Stimulated activated CD8-positive, alpha-beta memory T cell treated with anti-CD3 and anti-CD28 coated beads, Interleukin-7, amount 100 ng/mL, for 48 hours (primary cell): Measurements from ENCODE around the gene ZFHX3.

Experiments used
- DNase-seq, 2 donors: peaks; one replicate each; pipeline ENCODE4 v3.0.0-alpha.2; 2020; ENCODE audit warnings: low read depth in 1 of 2; ENCODE audit errors: extremely low read depth in 1 of 2

Gene ZFHX3

GRCh38 chr16:72837846-72838585 is 209.9 kb downstream of the ZFHX3 start:
- DNase-seq: no peak

DNA sequence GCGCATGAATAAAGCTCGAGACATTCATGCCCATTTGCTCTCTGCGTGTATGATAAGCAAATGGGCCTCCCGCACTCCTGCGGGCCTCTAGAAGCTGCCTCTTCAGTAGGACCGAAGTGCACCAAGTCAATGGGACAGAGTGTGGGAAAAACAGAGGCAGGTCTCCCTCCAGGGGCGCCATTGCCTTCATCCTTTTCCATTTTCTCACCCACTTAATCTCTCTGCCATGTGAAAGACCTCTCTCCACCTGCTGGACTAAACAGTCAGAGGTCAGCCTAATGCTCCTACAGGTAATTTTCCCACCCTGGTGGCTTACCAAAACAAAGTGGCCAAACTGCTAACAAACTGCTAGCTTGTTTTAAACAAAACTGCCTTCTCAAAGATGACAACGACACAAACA is 210.9 kb downstream of the ZFHX3 start:
- DNase-seq: no peak

DNA sequence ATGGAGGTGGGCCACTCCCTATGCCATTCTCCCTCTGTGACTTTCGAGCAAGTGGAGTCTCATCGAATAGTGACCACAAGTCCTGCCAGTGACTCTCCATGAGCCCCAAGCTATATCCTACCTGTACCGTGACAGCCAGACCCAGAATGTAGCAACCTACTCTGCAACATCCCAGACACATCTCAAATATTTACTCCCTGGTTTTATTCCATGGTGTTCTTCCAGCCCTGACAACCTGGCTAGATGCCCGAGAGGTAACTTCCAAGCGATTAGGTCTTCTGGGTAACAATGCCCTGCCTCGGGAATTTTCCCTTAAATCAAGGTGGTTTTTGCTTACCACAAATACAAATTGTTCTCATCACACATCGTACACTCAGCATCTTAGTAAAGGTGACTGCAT is 211.7 kb downstream of the ZFHX3 start:
- DNase-seq: no peak

GRCh38 chr16:72835086-72835485 is 212.8 kb downstream of the ZFHX3 start:
- no peak for DNase-seq

DNA sequence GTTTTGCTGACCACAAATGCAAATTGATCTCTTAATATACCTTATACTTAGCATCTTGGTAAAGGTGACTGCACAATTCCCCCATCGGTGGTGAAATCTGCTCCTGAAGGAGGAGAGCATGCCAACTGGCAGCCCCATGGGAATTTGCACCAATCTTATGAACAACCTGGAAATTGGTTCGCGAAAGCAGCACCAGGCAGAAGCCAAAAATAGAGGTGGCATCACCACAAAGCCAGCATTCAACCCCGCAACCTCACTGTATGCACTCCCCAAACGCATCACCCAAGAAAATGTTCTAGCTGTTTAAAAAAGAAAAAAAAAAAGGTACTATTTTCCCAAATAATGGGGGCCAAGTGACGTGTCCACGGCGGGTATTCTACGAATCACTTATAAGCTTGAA is 213.4 kb downstream of the ZFHX3 start:
- DNase-seq: no peak

DNA sequence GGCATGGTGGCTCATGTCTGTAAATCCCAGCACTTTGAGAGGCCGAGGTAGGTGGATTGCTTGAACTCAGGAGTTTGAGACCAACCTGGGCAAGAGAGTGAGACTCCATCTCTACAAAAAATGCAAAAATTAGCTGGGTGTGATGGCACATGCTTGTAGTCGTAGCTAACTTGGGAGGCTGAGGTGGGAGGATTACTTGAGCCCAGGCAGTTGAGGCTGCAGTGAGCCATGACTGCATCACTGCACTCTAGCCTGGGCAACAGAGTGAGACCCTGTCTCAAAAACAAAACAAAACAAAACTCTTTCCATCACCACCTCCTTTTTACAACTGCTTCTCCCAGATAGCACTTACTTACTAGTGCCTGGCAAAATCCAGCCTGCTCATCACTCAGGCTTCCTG is 214.0 kb downstream of the ZFHX3 start:
- DNase-seq: no peak

- no peak for DNase-seq
These were observed 214.4 kb downstream of the ZFHX3 start for GRCh38 chr16:72833482-72833881.

DNA sequence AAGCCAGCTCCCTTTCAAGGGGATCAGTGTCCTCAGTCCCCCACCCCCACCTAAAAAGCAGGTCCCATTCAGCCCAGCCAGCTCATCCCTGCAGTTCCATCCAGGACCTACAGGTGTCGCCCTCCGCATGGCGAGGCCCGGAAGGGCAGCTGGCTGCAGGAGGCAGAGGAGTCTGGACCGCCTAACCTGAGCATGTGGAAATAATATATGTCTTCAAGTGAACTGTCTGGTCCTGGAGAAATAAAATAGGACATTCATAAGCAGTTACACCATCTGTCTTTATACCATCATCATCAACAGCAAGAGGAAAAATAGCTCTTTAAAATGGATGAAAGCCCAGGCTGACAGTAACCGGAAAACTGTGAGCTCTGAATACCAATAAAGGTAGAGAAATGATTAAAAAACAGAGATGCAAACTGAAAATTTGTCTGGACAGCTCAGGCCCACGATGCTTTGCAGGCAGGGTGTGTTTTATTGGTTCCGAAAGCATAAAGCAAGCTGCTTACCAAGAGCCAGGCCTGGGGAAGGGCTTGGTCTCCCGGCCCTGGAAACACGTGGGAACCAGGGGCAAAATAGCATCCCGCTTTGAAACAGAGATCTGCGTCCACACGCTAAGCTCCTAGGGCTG is 215.2 kb downstream of the ZFHX3 start:
- DNase-seq: peak; percentile 35 to 40

GRCh38 chr16:72829846-72830775 is 217.8 kb downstream of the ZFHX3 start:
- DNase-seq: no peak

DNA sequence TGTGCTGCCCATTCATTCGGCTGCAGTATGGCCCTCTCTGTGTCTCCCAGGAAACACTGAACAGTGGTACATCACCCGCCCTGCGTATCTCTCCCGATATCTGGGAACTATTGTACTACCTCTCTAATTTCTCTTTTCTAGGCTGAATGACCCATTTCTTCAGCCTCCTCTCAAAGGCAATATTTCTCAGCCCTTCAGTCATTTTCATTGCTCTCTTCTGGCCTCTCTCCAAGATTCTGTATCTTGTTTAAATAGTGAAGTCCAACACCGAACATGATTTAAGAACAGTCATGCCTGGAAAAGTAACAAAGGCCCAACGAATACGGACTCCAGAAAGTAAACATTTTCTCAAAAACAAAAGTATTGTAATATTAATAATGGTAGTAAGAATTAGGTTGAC is 220.1 kb downstream of the ZFHX3 start:
- no peak for DNase-seq

- DNase-seq: no peak
These were observed 221.9 kb downstream of the ZFHX3 start for GRCh38 chr16:72825912-72826621.

- DNase-seq: no peak
These were observed 223.2 kb downstream of the ZFHX3 start for GRCh38 chr16:72824761-72825160.

- no peak for DNase-seq
These were observed 223.9 kb downstream of the ZFHX3 start for GRCh38 chr16:72824027-72824426.

GRCh38 chr16:72821185-72821950 is 226.6 kb downstream of the ZFHX3 start:
- DNase-seq: no peak

DNA sequence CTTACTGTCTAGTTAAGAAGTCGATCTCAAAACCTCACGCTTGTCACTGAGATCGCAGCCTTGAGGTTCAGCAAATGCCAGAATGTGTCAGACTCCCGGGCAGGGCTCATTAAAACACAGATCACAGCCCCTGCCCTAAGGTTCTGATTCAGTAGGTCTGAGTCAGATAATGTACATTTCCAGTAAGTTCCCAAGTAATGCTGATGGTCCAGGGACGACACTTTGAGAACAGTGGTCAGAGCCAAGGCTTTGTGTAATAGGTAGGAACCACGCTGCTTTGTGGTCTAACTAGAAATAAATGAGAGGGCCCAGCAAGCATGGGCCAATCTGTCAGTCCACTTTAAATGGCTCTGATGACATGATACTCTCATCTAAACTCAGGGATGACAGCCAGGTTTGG is 228.6 kb downstream of the ZFHX3 start:
- DNase-seq: no peak

DNA sequence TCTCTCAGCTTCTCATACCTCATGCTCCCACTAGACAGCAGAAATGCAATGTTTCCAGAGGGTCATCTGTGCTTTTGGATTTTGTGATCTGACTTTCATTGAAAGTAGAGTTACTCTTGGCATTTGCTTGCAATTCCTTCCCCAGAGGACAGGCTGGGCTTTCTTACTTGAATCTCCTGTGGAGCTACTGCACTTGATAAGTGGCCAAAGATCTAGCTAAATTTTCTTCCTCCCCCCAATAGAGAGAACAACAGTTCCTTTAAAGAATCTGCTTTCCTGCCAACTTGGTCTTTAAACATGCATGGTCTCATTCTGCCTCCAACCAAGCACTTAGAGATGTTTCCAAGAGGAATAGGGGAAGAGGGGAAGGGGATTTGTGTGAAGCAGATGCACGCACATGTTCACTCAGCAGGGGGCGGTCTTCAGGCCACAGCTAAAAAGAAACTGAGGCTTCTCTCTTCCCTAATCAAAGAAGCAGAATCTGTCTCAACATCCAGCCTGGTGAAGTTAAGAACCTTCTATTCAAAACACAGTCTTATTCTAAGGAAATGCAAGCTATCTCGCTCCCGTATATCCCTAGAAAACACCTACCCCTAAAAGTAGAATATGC is 229.6 kb downstream of the ZFHX3 start:
- no peak for DNase-seq

- no peak for DNase-seq
These were observed 232.3 kb downstream of the ZFHX3 start for GRCh38 chr16:72815348-72816318.

DNA sequence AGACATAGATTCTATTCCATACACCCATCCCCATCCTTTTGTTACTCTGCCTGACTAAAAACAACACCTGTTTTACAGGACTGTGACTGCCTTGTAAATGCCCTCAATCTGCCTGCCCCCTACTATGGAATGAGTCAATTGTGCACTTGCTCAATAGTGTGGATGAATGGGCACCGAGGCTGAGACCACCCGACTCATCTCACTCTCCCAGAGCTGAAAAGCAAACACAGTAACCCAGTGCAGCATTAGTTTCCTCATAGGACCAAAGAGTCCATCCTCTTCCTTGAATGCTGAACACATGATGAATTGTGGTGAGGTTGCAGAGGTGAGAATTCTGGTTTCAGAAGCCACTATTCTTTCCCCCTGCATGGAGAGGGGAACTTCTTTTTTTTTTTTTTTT is 233.7 kb downstream of the ZFHX3 start:
- DNase-seq: no peak

- no peak for DNase-seq
These were observed 235.3 kb downstream of the ZFHX3 start for GRCh38 chr16:72812672-72813071.
